Mucosa of descending colon (tissue), 3 donors: ENCODE measurements around the gene DNASE1L3. TPM values are rescaled to one million over a fixed set of nuclear protein-coding genes. Genes with fewer than 3 reads are reported as not detected.

ENCODE experiments used
- ATAC-seq: fragments of 200-7000 bp; cut with Tn5 transposase; one replicate; pipeline ENCODE4 v1.9.1; 2020; ENCODE audit warnings: mild to moderate bottlenecking, moderate library complexity
- DNase-seq, 3 donors: peaks; one replicate each; pipeline ENCODE4 v3.0.0-alpha.2; 2020
- H3K36me3 ChIP-seq: fragments of 200-600 bp; one replicate; pipeline ENCODE4 v1.8.0; 2021; ENCODE audit warnings: low read depth, mild to moderate bottlenecking
- H3K4me1 ChIP-seq: fragments of 200-600 bp; one replicate; pipeline ENCODE4 v1.8.0; 2021; ENCODE audit warnings: low read depth, mild to moderate bottlenecking
- H3K4me3 ChIP-seq: fragments of 200-600 bp; one replicate; pipeline ENCODE4 v1.8.0; 2021; ENCODE audit warnings: mild to moderate bottlenecking
- H3K9me3 ChIP-seq: fragments of 200-600 bp; one replicate; pipeline ENCODE4 v1.8.0; 2021; ENCODE audit warnings: mild to moderate bottlenecking
- intact Hi-C, 2 donors: fragments of 100-400 bp; cut with DNase I in 1 of 2; cut with micrococcal nuclease in 1 of 2; formaldehyde crosslinking; loops; one replicate each; pipeline versions ENCODE4 v1.11.0 to v1.11.1; 2022; cut with DNase I, micrococcal nuclease
- total RNA-seq, 3 donors: library from RNA; stranded (reverse); fragmentation: NEBNext Ultra II Directional in 2 of 3; extraction: Animal tissue kit (Norgen Biotek cat#: 25700) in 2 of 3; gene quantifications; one replicate each; pipeline versions ENCODE4 v1.2.1 to v1.2.4, GENCODE V29; 2021 to 2023
- TF ChIP-seq, protein P1 (sequence below): fragments of 200-600 bp; IDR thresholded peaks from one replicate; pipeline ENCODE4 v1.8.0; 2022; ENCODE audit warnings: antibody characterized with exemption, mild to moderate bottlenecking
- donor health status: DM: no; HTN: no; CAD: no; lungs with moderate emphysema.
- donor health status: DM: no; HTN: no; CAD: no.
- donor health status: DM: no; HTN: yes; CAD: no.

The DNASE1L3 gene
- total RNA-seq, 3 donors from 2014 or later, result 3.3 to 9.6 (median 9.0) TPM

DNA sequence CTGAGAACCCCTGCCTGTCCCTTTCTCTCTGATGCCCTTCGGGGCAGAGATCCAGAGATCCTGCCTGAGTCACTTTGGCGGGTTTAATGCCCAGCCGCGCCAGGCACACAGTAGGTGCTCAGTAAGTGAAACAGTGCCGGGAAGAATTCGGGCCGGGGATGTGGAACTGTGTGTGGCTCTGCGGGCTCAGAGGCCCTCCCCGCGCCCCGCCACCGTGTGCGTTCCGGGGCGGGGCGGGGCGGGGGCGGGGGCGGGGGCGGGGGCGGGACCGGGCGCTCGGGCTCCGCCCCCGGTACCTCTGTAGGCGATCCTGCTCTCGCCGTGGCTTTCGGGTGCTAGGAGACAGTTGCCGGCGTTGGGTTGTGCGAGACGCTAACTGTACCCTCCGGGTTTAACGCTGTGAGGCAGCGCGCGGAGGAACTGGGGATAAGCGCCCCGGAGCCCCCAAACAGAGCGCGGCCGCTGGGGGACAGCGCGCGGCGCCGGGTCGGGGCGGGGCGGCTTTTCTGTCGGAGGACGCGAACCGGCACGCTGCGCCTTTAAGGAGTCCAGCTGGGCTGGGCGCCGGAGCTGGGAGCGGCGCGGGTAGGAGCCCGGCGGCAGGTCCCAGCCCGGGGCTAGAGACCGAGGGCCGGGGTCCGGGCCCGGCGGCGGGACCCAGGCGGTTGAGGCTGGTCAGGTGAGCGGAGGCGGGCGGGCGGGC is 26.6 kb upstream of the DNASE1L3 start, which contains the start of gene ABHD6:
TSS of gene ABHD6 (plus strand) at position 555 of the 703 bp plus-strand sequence. CDS start 18,795 bp downstream, outside the sequence.
- intact Hi-C loops, result no loop called here
- TF ChIP-seq, protein P1, sequence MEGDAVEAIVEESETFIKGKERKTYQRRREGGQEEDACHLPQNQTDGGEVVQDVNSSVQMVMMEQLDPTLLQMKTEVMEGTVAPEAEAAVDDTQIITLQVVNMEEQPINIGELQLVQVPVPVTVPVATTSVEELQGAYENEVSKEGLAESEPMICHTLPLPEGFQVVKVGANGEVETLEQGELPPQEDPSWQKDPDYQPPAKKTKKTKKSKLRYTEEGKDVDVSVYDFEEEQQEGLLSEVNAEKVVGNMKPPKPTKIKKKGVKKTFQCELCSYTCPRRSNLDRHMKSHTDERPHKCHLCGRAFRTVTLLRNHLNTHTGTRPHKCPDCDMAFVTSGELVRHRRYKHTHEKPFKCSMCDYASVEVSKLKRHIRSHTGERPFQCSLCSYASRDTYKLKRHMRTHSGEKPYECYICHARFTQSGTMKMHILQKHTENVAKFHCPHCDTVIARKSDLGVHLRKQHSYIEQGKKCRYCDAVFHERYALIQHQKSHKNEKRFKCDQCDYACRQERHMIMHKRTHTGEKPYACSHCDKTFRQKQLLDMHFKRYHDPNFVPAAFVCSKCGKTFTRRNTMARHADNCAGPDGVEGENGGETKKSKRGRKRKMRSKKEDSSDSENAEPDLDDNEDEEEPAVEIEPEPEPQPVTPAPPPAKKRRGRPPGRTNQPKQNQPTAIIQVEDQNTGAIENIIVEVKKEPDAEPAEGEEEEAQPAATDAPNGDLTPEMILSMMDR, result no peak
- no peaks in the 10 kb centered on the region for H3K9me3 ChIP-seq
- ATAC-seq, result peak; percentile 90
- peaks cover 6% of the 10 kb centered on the region for H3K4me1 ChIP-seq
- H3K4me3 ChIP-seq, result peak within 1 kb of the TSS; percentile 54
- H3K36me3 ChIP-seq, result no peaks in the 10 kb centered on the region
- peak; percentile 83 to 90 (median 85) for DNase-seq

DNA sequence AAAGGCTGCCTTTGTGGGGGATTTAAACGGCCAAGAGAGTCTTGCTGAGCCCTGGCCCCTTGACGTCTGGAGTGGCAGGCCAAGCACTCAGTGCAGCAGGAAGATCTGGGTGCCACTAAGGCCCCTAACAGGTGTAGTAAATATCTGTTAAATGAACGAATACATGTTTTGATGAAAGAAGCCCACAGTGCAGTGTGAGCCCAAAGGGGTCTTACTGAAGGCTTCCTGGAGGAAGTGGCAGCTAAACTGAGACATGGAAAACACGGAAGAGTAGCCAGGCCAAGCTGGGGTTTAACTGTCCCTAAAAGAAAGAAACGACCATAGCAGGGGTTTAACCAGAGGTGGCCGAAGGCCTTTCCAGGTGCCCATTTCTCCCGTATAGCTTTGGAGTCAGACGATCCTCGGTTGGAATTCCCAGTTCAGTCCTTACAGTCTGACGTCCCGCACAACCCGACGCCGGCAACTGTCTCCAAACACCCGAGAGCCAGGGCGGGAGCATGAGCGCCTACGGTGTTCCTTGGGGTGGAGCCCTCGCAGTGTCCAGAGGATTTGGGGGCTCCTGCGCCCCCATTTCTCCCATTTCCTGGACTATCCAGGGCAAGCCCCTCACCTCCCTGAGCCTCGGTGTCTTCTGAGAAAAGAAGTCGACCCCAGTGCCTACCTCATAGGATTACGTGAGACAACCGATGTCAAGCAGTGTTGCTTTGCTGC is 25.9 kb upstream of the DNASE1L3 start:
- DNase-seq (peak; percentile 41 to 63 (median 55)), ATAC-seq (peak; percentile 8)
- H3K9me3 ChIP-seq, result no peaks in the 10 kb centered on the region
- intact Hi-C loops, result no loop called here
- no peaks in the 10 kb centered on the region for H3K36me3 ChIP-seq
- peaks cover 4% of the 10 kb centered on the region for H3K4me1 ChIP-seq
- TF ChIP-seq, protein P1, result no peak
- H3K4me3 ChIP-seq, result peak overlapping the region; percentile 54

DNA sequence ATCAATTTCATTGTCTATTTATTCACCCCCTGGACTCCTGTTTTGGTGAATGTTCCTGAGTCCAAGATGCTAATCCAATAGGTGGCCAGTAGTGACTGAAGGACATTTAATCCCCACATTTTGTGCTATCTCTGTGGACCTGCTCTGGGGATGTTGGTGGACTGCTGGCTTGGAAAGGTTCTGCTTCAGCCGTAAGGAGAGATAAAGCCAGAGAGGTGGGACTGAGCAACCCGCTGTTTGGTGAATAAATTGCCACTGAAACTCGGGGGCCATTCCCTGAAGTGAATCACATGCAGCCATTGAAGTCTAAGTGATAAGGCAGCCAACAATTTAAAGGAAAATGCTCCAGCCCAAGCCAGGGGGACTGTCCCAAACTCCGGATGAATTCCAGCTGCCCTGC is 25.2 kb upstream of the DNASE1L3 start:
- no peak overlapping the region for H3K4me3 ChIP-seq
- no peak for ATAC-seq
- no peaks in the 10 kb centered on the region for H3K4me1 ChIP-seq
- TF ChIP-seq, protein P1, result no peak
- H3K9me3 ChIP-seq, result no peaks in the 10 kb centered on the region
- intact Hi-C loops, result no loop called here
- DNase-seq, result no peak
- H3K36me3 ChIP-seq, result no peaks in the 10 kb centered on the region

DNA sequence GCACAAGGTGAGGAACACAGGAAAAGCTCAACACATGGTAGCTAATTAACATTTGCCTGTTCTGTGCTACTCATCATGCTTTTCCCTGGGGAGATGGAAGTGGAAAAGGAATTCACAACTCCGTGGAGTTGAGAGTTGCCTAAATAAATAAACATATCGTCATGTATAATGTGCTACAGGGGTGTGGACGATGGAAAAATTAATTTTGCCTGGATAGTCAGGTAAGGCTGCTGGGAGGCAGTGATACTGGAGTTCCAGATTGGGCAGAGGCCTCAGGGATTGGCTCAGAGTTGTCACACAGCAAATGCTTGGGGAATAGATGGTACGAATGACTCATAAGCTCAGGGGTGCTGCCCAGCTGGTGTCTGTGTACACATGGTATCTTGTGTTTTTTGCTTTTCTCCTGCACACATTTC is 23.8 kb upstream of the DNASE1L3 start:
- TF ChIP-seq, protein P1, result no peak
- Histone ChIP-seq H3K9me3 (no peaks in the 10 kb centered on the region), H3K4me1 (no peaks in the 10 kb centered on the region), H3K4me3 (no peak overlapping the region), H3K36me3 (no peaks in the 10 kb centered on the region)
- DNase-seq (no peak), ATAC-seq (no peak)
- intact Hi-C loops, result no loop called here

DNA sequence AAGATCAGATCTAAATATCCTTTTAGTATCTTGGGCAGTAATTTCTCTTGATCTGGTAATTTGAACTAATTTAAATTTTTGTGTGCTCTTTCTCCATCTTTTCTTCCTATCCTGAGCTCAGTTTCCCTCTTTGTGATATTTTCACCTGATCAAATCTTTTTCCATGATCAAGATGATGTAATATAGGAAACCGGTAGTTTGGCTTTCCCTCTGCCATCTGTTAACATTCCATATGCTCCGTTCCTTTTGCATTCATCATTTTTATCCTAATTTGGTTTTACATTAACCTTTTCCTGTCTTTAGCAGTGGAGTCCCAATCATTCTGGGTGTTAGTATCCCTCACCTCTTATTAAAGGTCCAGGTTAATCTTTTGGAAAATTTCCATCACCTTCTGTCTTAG is 20.9 kb upstream of the DNASE1L3 start:
- H3K4me3 ChIP-seq, result no peak overlapping the region
- H3K4me1 ChIP-seq, result no peaks in the 10 kb centered on the region
- no peaks in the 10 kb centered on the region for H3K9me3 ChIP-seq
- TF ChIP-seq, protein P1, result no peak
- no peaks in the 10 kb centered on the region for H3K36me3 ChIP-seq
- ATAC-seq, result no peak
- intact Hi-C loops, result no loop called here
- DNase-seq, result no peak
